GM18508 (cell line): ENCODE results near the gene SEMA6A.

ENCODE experiments used
- ATAC-seq: cut with Tn5 transposase; IDR thresholded peaks from one replicate; pipeline ENCODE4 v1.9.1; 2021; ENCODE audit warnings: moderate number of reproducible peaks; ENCODE audit not compliant: insufficient read depth, unreplicated experiment

SEMA6A gene

GRCh38 chr5:116502616-116503015 is 72.0 kb downstream of the SEMA6A start:
- no peak for ATAC-seq

- ATAC-seq: no peak
Measured at GRCh38 chr5:116502138-116502537, 72.5 kb downstream of the SEMA6A start.

GRCh38 chr5:116498503-116499048 is 76.0 kb downstream of the SEMA6A start:
- no peak for ATAC-seq

GRCh38 chr5:116497631-116498030 is 77.0 kb downstream of the SEMA6A start:
- no peak for ATAC-seq

- ATAC-seq: no peak
Measured at GRCh38 chr5:116495786-116496357, 78.8 kb downstream of the SEMA6A start.

GRCh38 chr5:116494784-116495450 is 79.7 kb downstream of the SEMA6A start:
- no peak for ATAC-seq

GRCh38 chr5:116492776-116493175 is 81.8 kb downstream of the SEMA6A start:
- no peak for ATAC-seq

- no peak for ATAC-seq
Measured at GRCh38 chr5:116492016-116492623, 82.5 kb downstream of the SEMA6A start.

- ATAC-seq: no peak
Measured at GRCh38 chr5:116488356-116489041, 86.1 kb downstream of the SEMA6A start.

- no peak for ATAC-seq
Measured at GRCh38 chr5:116487045-116487444, 87.6 kb downstream of the SEMA6A start.

- ATAC-seq: no peak
Measured at GRCh38 chr5:116486588-116486987, 88.0 kb downstream of the SEMA6A start.

- no peak for ATAC-seq
Measured at GRCh38 chr5:116484645-116485044, 90.0 kb downstream of the SEMA6A start.

- no peak for ATAC-seq
Measured at GRCh38 chr5:116482394-116482793, 92.2 kb downstream of the SEMA6A start.

- no peak for ATAC-seq
Measured at GRCh38 chr5:116480894-116481510, 93.6 kb downstream of the SEMA6A start.

- ATAC-seq: no peak
Measured at GRCh38 chr5:116479776-116480675, 94.6 kb downstream of the SEMA6A start.

GRCh38 chr5:116478491-116478890 is 96.1 kb downstream of the SEMA6A start:
- ATAC-seq: no peak

GRCh38 chr5:116476897-116477537 is 97.6 kb downstream of the SEMA6A start:
- ATAC-seq: no peak

- no peak for ATAC-seq
Measured at GRCh38 chr5:116475338-116475737, 99.3 kb downstream of the SEMA6A start.

- no peak for ATAC-seq
Measured at GRCh38 chr5:116473706-116474105, 100.9 kb downstream of the SEMA6A start.
